Measurements from ENCODE around the gene TMEM163.

Gene TMEM163

GRCh38 chr2:134411279-134411827, 307.4 kb downstream of the TMEM163 start:
- DNase-seq (ENCODE audit: low read depth in 2 of 2) = no peak

- DNase-seq (ENCODE audit: low read depth in 2 of 2) = no peak
Observed at GRCh38 chr2:134410831-134411231, 308.0 kb downstream of the TMEM163 start.

GRCh38 chr2:134410006-134410405, 308.8 kb downstream of the TMEM163 start:
- no peak for DNase-seq (ENCODE audit: low read depth in 2 of 2)

- no peak for DNase-seq (ENCODE audit: low read depth in 2 of 2)
Observed at GRCh38 chr2:134408791-134409190, 310.0 kb downstream of the TMEM163 start.

GRCh38 chr2:134408386-134408785, 310.4 kb downstream of the TMEM163 start:
- DNase-seq (ENCODE audit: low read depth in 2 of 2) = no peak

- DNase-seq (ENCODE audit: low read depth in 2 of 2) = no peak
Observed at GRCh38 chr2:134407154-134407890, 311.5 kb downstream of the TMEM163 start.

- no peak for DNase-seq (ENCODE audit: low read depth in 2 of 2)
Observed at GRCh38 chr2:134406736-134407135, 312.1 kb downstream of the TMEM163 start.

GRCh38 chr2:134406311-134406710, 312.5 kb downstream of the TMEM163 start:
- no peak for DNase-seq (ENCODE audit: low read depth in 2 of 2)
